GM13976 (cell line): ENCODE data around the gene FOCAD.

Experiments
- DNase-seq: peaks from one replicate; pipeline ENCODE4 v3.0.0; 2012; ENCODE audit warnings: low spot score
- in situ Hi-C: fragments of 300-500 bp; cut with MboI; formaldehyde crosslinking; loops from one replicate; pipeline ENCODE4 v1.12.0; 2022; ENCODE audit warnings: low sequenced_read_pairs, mixed read lengths, inconsistent platforms; ENCODE audit not compliant: unreplicated experiment
- TF ChIP-seq, protein P1 (sequence below): IDR thresholded peaks from 2 replicates; pipeline ENCODE4 v1.5.1; 2012; ENCODE audit warnings: borderline replicate concordance, mild to moderate bottlenecking; ENCODE audit not compliant: insufficient read depth; ENCODE audit errors: extremely low read depth, missing control alignments, control extremely low read depth

FOCAD gene

DNA sequence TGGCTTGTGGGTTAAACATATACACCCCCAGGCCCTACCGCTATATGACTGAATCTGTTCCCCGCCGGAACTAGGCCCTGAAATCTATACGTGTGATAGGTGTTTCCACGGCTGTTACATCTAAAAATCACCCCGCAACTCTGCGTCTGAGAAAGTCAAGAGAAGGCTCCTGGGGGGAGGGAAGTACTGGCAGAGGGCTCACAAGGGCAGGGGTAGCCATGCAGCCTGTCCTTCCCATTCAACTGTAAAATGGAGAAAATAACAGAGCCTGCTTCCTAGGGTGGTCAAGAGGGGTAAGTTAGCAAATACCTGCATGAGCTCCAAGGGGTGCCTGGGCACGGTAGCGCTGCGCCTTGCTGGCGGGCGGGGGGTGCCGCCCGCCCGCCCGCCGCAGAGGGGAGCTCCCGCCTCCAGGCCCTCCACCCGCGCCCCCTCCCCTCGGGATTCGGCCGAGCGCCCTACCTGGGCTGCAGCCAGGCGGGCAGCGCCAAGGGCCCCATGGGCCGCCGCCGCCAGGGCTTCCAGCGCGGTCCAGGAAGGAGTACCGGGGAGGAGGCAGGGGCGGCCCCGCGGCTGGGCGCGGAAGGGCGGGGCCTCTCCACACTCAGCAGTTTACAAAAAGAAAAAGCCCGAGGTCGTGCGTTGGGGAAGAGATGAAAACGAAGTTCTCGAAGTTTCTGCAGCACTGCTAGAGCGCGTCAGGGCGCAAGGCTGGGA is 347.2 kb downstream of the FOCAD start, which contains the start of gene HACD4:
TSS of gene HACD4 (minus strand) at position 550 of the 717 bp plus-strand sequence. CDS start at position 500, 50 bp downstream.
- peak; percentile 87 for DNase-seq

DNA sequence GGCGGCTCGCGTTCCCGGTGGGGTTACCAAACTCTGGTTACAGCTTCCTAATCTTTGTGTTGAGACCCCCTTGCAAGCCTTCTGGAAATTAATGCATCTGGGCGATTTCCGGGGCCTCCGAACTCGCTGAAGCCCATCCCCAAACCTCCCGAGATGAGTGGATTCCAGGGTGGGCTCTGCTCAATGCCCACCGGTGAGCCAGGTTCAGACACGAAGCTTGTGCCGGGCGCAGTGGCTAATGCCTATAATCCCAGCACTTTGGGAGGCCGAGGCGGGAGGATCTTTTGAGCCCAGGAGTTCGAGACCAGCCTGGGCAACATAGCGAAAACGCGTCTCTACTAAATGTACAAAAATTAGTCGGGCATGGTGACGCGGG is 347.7 kb downstream of the FOCAD start:
- no peak for DNase-seq
- in situ Hi-C loops = no loop called here
- TF ChIP-seq, protein P1, sequence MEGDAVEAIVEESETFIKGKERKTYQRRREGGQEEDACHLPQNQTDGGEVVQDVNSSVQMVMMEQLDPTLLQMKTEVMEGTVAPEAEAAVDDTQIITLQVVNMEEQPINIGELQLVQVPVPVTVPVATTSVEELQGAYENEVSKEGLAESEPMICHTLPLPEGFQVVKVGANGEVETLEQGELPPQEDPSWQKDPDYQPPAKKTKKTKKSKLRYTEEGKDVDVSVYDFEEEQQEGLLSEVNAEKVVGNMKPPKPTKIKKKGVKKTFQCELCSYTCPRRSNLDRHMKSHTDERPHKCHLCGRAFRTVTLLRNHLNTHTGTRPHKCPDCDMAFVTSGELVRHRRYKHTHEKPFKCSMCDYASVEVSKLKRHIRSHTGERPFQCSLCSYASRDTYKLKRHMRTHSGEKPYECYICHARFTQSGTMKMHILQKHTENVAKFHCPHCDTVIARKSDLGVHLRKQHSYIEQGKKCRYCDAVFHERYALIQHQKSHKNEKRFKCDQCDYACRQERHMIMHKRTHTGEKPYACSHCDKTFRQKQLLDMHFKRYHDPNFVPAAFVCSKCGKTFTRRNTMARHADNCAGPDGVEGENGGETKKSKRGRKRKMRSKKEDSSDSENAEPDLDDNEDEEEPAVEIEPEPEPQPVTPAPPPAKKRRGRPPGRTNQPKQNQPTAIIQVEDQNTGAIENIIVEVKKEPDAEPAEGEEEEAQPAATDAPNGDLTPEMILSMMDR = no peak

More for the DNA sequence above, 347.2 kb downstream of the FOCAD start, which contains the start of gene HACD4:
- in situ Hi-C loops = no loop called here
- TF ChIP-seq, protein P1 = no peak

DNA sequence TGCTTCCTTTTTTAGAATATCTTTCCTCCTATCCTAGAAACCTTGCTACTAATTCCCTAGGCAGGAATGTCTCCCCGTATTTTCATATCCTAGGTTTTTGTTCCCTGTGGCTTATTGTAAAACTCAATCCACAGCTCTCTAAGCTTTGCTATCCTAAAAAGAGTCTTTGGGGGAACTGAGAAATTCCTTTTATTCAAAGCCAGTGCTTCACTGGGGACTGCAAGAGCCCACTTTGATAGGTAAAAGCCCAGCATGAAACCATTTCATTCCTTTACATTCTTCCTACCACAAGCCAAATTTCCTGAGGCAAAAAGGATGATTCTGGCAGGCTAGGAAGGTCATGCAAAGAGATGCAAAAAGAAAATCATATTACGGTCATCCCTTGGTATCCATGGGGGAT is 353.2 kb downstream of the FOCAD start:
- in situ Hi-C loops = no loop called here
- TF ChIP-seq, protein P1 = no peak
- DNase-seq = no peak

DNA sequence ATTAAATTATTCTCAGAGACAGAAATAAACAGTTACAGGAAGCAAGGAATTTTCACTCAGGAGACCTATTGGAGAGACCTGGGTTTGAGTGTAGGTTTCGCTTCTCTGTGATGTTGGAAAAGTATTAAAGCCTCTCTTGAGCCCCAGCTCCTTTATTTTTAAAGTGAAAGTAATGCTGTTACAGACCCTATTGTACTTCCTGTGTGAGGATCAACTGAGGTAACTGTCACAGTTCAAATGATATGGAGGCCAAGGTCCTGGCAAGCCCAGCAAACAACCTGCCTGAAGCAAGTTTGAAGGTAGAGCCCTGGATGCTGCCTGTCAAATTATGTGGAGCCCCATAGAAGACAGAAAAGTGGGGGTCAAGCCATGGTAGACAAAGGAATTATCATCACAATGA is 355.2 kb downstream of the FOCAD start:
- in situ Hi-C loops = no loop called here
- no peak for DNase-seq
- TF ChIP-seq, protein P1 = no peak

DNA sequence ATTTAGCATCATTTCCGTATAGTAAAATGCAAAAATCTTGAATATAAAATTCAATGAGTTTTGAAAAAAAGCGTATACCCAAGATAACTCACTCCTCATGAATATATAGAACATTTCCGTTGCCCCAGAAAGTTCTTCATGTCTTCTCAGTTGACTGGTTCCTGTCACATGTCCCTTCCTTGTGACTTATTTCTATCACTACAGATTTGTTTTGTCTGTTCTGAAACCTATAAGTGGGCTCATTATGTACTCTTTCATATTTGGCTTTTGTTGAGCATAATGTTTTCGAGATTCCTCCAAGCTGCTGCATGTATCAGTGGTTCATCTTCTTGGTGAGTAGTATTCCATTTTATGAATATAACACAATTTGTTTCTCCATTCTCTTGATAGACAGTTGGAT is 358.4 kb downstream of the FOCAD start:
- no peak for DNase-seq
- TF ChIP-seq, protein P1 = no peak
- in situ Hi-C loops = no loop called here

- in situ Hi-C loops = no loop called here
- TF ChIP-seq, protein P1 = no peak
- DNase-seq = no peak
Observed at GRCh38 chr9:21043841-21044240, 359.8 kb downstream of the FOCAD start.
